HCT116 (cell line): ENCODE results near the gene CTDNEP1. TPM values are rescaled to one million over a fixed set of nuclear protein-coding genes. Genes with fewer than 3 reads are reported as not detected.

ENCODE experiments used
- ATAC-seq: fragments of 200-7000 bp; cut with Tn5 transposase; 2 replicates; pipeline ENCODE4 v1.9.1; 2020; ENCODE audit warnings: mild to moderate bottlenecking, moderate library complexity
- BruUV-seq: library from RNA; stranded (reverse); fragments of 400-500 nt; replicated peaks from 2 replicates; lab custom pipeline; 2021; lab: Mats Ljungman, UMichigan
- CTCF ChIA-PET: fragments of 300-600 bp; sonication (Branson Sonifier 250); formaldehyde crosslinking; loops from one replicate; lab custom pipeline; 2021; ENCODE audit warnings: antibody characterized with exemption; lab: Charles Lee
- POLR2A ChIA-PET: fragments of 300-600, 350-600 bp; sonication (Branson Sonifier 250); formaldehyde crosslinking; loops from one replicate; lab custom pipeline; 2021; ENCODE audit warnings: antibody characterized with exemption; lab: Charles Lee
- RAD21 ChIA-PET, 2 experiments: fragments of 300-600 bp; sonication (Branson Sonifier 250); formaldehyde crosslinking; loops; one replicate each; lab custom pipeline; 2023; ENCODE audit warnings: low total read pairs in 2 of 2; ENCODE audit not compliant: uncharacterized antibody in 2 of 2, unreplicated experiment in 2 of 2, low non-redundant PET in 1 of 2; lab: Charles Lee
- DNase-seq: peaks from one replicate; pipeline ENCODE4 v3.0.0-alpha.2; 2010; ENCODE audit warnings: low read depth, low spot score
- H2AFZ ChIP-seq: fragments of 200-600 bp; shearing (Covaris generic), sonication (generic); 2 replicates; pipeline ENCODE4 v1.6.1; 2017; ENCODE audit warnings: low read depth, mixed run types, mixed read lengths, antibody characterized with exemption, low read length; ENCODE audit not compliant: poor library complexity, severe bottlenecking
- H3K27ac ChIP-seq: 2 replicates; pipeline ENCODE4 v1.5.1; 2012; ENCODE audit warnings: low read depth, low read length
- H3K27me3 ChIP-seq: fragments of 200-600 bp; sonication (generic); 2 replicates; pipeline ENCODE4 v1.6.1; 2016; ENCODE audit warnings: mixed run types, low read length, mixed read lengths; ENCODE audit not compliant: insufficient read depth
- H3K36me3 ChIP-seq, 2 experiments: fragments of 200-500 bp in 1 of 2; fragments of 200-600 bp in 1 of 2; sonication (Bioruptor generic) in 1 of 2; sonication (generic) in 1 of 2; 2 replicates each; pipeline versions ENCODE4 v1.5.1 to v1.6.1; 2014 to 2016; ENCODE audit warnings: low read length in 2 of 2, inconsistent platforms in 1 of 2, mixed read lengths in 1 of 2, mixed run types in 1 of 2; ENCODE audit not compliant: insufficient read depth in 2 of 2, control insufficient read depth in 1 of 2
- H3K4me1 ChIP-seq, 2 experiments: fragments of 200-600 bp in 1 of 2; sonication (generic) in 1 of 2; 2 replicates each; pipeline versions ENCODE4 v1.5.1 to v1.6.1; 2012 to 2017; ENCODE audit warnings: low read length in 2 of 2, inconsistent platforms in 1 of 2, mild to moderate bottlenecking in 1 of 2, mixed read lengths in 1 of 2, mixed run types in 1 of 2, moderate library complexity in 1 of 2; ENCODE audit not compliant: insufficient read depth in 2 of 2, control insufficient read depth in 1 of 2
- H3K4me2 ChIP-seq: fragments of 200-600 bp; sonication (generic); 2 replicates; pipeline ENCODE4 v1.6.1; 2017; ENCODE audit warnings: mixed run types, low read length, mixed read lengths
- H3K4me3 ChIP-seq, 2 experiments: fragments of 200-600 bp in 1 of 2; sonication (generic) in 1 of 2; replicated peaks in 1 of 2; 2 replicates each; pipeline ENCODE4 v1.5.1; 2011 to 2016; ENCODE audit warnings: low read length in 2 of 2, control low read depth in 1 of 2, low read depth in 1 of 2, mild to moderate bottlenecking in 1 of 2, mixed read lengths in 1 of 2, mixed run types in 1 of 2
- H3K79me2 ChIP-seq: fragments of 200-600 bp; sonication (generic); 2 replicates; pipeline ENCODE4 v1.6.1; 2017; ENCODE audit warnings: mild to moderate bottlenecking, mixed run types, low read length, moderate library complexity, mixed read lengths; ENCODE audit not compliant: insufficient read depth
- H3K9ac ChIP-seq: fragments of 200-600 bp; sonication (generic); 2 replicates; pipeline ENCODE4 v1.6.1; 2016; ENCODE audit warnings: low read length, mixed read lengths
- H3K9me2 ChIP-seq: fragments of 200-600 bp; sonication (generic), shearing (Covaris generic); 2 replicates; pipeline ENCODE4 v1.6.1; 2017; ENCODE audit warnings: mixed run types, mild to moderate bottlenecking, moderate library complexity; ENCODE audit not compliant: insufficient read depth
- H3K9me3 ChIP-seq, 2 experiments: fragments of 200-500 bp in 1 of 2; fragments of 200-600 bp in 1 of 2; sonication (Bioruptor generic) in 1 of 2; sonication (generic) in 1 of 2; 2 replicates each; pipeline ENCODE4 v1.6.1; 2014 to 2017; ENCODE audit warnings: low read length in 2 of 2, mixed read lengths in 2 of 2, inconsistent platforms in 1 of 2, low read depth in 1 of 2, mild to moderate bottlenecking in 1 of 2, mixed run types in 1 of 2, moderate library complexity in 1 of 2; ENCODE audit not compliant: control insufficient read depth in 1 of 2, insufficient read depth in 1 of 2
- H4K20me1 ChIP-seq: fragments of 200-600 bp; sonication (generic), shearing (Covaris generic); 2 replicates; pipeline ENCODE4 v1.6.1; 2017; ENCODE audit warnings: mixed run types, mild to moderate bottlenecking, moderate library complexity; ENCODE audit not compliant: insufficient read depth
- EGR1 ChIP-seq: IDR thresholded peaks from 2 replicates; pipeline ENCODE4 v1.6.1; 2012; ENCODE audit warnings: low read depth
- EZH2 ChIP-seq: fragments of 200-600 bp; sonication (generic); IDR thresholded peaks from 2 replicates; pipeline ENCODE4 v1.6.1; 2017; ENCODE audit warnings: antibody characterized with exemption, mixed run types
- EZH2phosphoT487 ChIP-seq: fragments of 200-600 bp; IDR thresholded peaks from 2 replicates; pipeline ENCODE4 v1.6.1; 2018; ENCODE audit warnings: antibody characterized with exemption, borderline replicate concordance
- JUND ChIP-seq: IDR thresholded peaks from 2 replicates; pipeline ENCODE4 v1.6.1; 2012
- POLR2AphosphoS5 ChIP-seq: IDR thresholded peaks from 2 replicates; pipeline ENCODE4 v1.6.1; 2011; ENCODE audit warnings: mild to moderate bottlenecking, low read depth, low read length, moderate library complexity
- SP1 ChIP-seq: IDR thresholded peaks from 2 replicates; pipeline ENCODE4 v1.6.1; 2012; ENCODE audit warnings: low read depth
- TCF7L2 ChIP-seq: IDR thresholded peaks from 2 replicates; pipeline ENCODE4 v1.7.0; 2011; ENCODE audit warnings: borderline replicate concordance, inconsistent platforms; ENCODE audit not compliant: insufficient read depth, insufficient read length; ENCODE audit errors: extremely low read depth
- ZFX ChIP-seq: fragments of 450-650 bp; IDR thresholded peaks from 2 replicates; pipeline ENCODE4 v1.6.1; 2017
- intact Hi-C: fragments of 100-400 bp; cut with micrococcal nuclease; formaldehyde crosslinking; loops from 2 replicates; pipeline ENCODE4 v1.10.0; 2022
- total RNA-seq: library from RNA; stranded (reverse); gene quantifications from one replicate; pipeline ENCODE4 v1.2.1, GENCODE V29; 2021; ENCODE audit not compliant: unreplicated experiment
- TF ChIP-seq, protein P1 (sequence below): IDR thresholded peaks from 2 replicates; pipeline ENCODE4 v1.6.1; 2012
- TF ChIP-seq, protein P2 (sequence below): IDR thresholded peaks from 2 replicates; pipeline ENCODE4 v1.6.1; 2011; ENCODE audit warnings: mild to moderate bottlenecking, low read length, moderate library complexity; ENCODE audit not compliant: insufficient replicate concordance; ENCODE audit errors: extremely low read depth

Gene CTDNEP1
- total RNA-seq, 1 experiment from 2014 or later, result 143 TPM

- no TSS peak for BruUV-seq
- Histone ChIP-seq H3K27me3 (no peaks in the 10 kb centered on the region), H3K9me3 (no peaks in the 10 kb centered on the region), H3K9ac (no peak overlapping the region), H2AFZ (no peak overlapping the region), H3K79me2 (peaks cover 80% of the 10 kb centered on the region), H3K4me2 (peak overlapping the region; percentile 83; the same call in 1 of the 2 replicates), H4K20me1 (peaks cover 4% of the 10 kb centered on the region; the same call in 1 of the 2 replicates), H3K27ac (peak overlapping the region; percentile 92), H3K9me2 (no peaks in the 10 kb centered on the region), H3K4me1 (peaks cover 38 to 67% of the 10 kb centered on the region in 2 experiments), H3K36me3 (peaks cover 24 to 32% of the 10 kb centered on the region in 2 experiments), H3K4me3 (no peak overlapping the region)
- TF ChIP-seq EGR1 (no peak), ZFX (no peak), POLR2AphosphoS5 (peak; percentile 26; the same call in 1 of the 2 replicates), EZH2 (no peak)
- intact Hi-C loops, result no loop called here
- ChIA-PET POLR2A (interaction anchor here (0.7 to 2.6 kb wide), 2 partner anchors 16 to 73 kb away, joined by 3 to 19 read pairs; partner anchors contain the start of genes ACADVL and DLG4), RAD21 (interaction anchor here in 1 of 2 experiments (1.1 kb wide), 1 partner anchor 15 kb away, joined by 3 read pairs; no protein-coding TSS in a partner anchor), CTCF (interaction anchor here (1.8 kb wide), 1 partner anchor 15 kb away, joined by 5 read pairs; no protein-coding TSS in a partner anchor)
- ATAC-seq, result no peak
- DNase-seq, result no peak
Observed at GRCh38 chr17:7235693-7236665, 15.6 kb downstream of the CTDNEP1 start.

- Histone ChIP-seq H3K9me3 (no peaks in the 10 kb centered on the region), H3K27me3 (no peaks in the 10 kb centered on the region), H3K27ac (peak within 1 kb of the TSS; percentile 87), H3K36me3 (peaks cover 29 to 33% of the 10 kb centered on the region in 2 experiments), H3K79me2 (peaks cover 89% of the 10 kb centered on the region), H4K20me1 (peaks cover 4% of the 10 kb centered on the region; the same call in 1 of the 2 replicates), H3K9me2 (no peaks in the 10 kb centered on the region), H3K4me3 (peak within 1 kb of the TSS; percentile 76 to 77), H3K9ac (peak within 1 kb of the TSS; percentile 93), H3K4me2 (peak within 1 kb of the TSS; percentile 83), H2AFZ (no peak within 1 kb of the TSS), H3K4me1 (peaks cover 27 to 62% of the 10 kb centered on the region in 2 experiments; a peak in 3 of 4 replicates)
- POLR2A ChIA-PET, result interaction anchor here (0.7 to 1.7 kb wide), 5 partner anchors 8 to 189 kb away, joined by 3 to 11 read pairs (median 3); partner anchors contain the start of genes ACADVL, CTDNEP1, DLG4 and GABARAP
- CTCF ChIA-PET, result no interaction called here
- intact Hi-C loops, result no loop called here
- peak; percentile 88 for DNase-seq
- ATAC-seq, result peak; percentile 56
- RAD21 ChIA-PET, result no interaction called here
- BruUV-seq, result TSS peak; percentile 46
- TF ChIP-seq SP1, result peak; percentile 74
- TF ChIP-seq JUND, result peak; percentile 73
- peak; percentile 82 for TF ChIP-seq EGR1
- peak; percentile 94 for TF ChIP-seq POLR2AphosphoS5
- TF ChIP-seq, protein P1, sequence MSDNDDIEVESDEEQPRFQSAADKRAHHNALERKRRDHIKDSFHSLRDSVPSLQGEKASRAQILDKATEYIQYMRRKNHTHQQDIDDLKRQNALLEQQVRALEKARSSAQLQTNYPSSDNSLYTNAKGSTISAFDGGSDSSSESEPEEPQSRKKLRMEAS, result peak; percentile 93
- TF ChIP-seq, protein P2, sequence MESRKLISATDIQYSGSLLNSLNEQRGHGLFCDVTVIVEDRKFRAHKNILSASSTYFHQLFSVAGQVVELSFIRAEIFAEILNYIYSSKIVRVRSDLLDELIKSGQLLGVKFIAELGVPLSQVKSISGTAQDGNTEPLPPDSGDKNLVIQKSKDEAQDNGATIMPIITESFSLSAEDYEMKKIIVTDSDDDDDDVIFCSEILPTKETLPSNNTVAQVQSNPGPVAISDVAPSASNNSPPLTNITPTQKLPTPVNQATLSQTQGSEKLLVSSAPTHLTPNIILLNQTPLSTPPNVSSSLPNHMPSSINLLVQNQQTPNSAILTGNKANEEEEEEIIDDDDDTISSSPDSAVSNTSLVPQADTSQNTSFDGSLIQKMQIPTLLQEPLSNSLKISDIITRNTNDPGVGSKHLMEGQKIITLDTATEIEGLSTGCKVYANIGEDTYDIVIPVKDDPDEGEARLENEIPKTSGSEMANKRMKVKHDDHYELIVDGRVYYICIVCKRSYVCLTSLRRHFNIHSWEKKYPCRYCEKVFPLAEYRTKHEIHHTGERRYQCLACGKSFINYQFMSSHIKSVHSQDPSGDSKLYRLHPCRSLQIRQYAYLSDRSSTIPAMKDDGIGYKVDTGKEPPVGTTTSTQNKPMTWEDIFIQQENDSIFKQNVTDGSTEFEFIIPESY, result peak; percentile 62
- no peak for TF ChIP-seq EZH2phosphoT487
- peak; percentile 43; the same call in 1 of the 2 replicates for TF ChIP-seq ZFX
- peak; percentile 89 for TF ChIP-seq TCF7L2
Observed at GRCh38 chr17:7234083-7234951, 17.2 kb downstream of the CTDNEP1 start, which contains the start of gene DVL2. Gene DVL2 (minus strand): TSS chr17:7234517. CDS start chr17:7234262, 255 bp downstream.
